DMS153 (cell line): ENCODE measurements around the gene CENPM.

Experiments
- DNase-seq: peaks from one replicate; lab custom pipeline; 2025; lab: John Stamatoyannopoulos, UW

CENPM gene

GRCh38 chr22:41913040-41913719 lies 33.8 kb downstream of the CENPM start:
- no peak for DNase-seq

- DNase-seq: no peak
These were observed 34.5 kb downstream of the CENPM start for GRCh38 chr22:41912338-41913039.

- DNase-seq: no peak
These were observed 35.8 kb downstream of the CENPM start for GRCh38 chr22:41911001-41911611.

GRCh38 chr22:41910050-41911000 lies 36.6 kb downstream of the CENPM start:
- DNase-seq: no peak

- no peak for DNase-seq
These were observed 37.5 kb downstream of the CENPM start for GRCh38 chr22:41909310-41910049.

GRCh38 chr22:41908411-41909309 lies 38.3 kb downstream of the CENPM start:
- no peak for DNase-seq

- DNase-seq: no peak
These were observed 39.2 kb downstream of the CENPM start for GRCh38 chr22:41907436-41908401.

- DNase-seq: no peak
These were observed 40.1 kb downstream of the CENPM start for GRCh38 chr22:41906822-41907221.

GRCh38 chr22:41905411-41906202 lies 41.3 kb downstream of the CENPM start:
- DNase-seq: no peak

GRCh38 chr22:41904450-41905410 lies 42.2 kb downstream of the CENPM start:
- DNase-seq: no peak

- DNase-seq: no peak
These were observed 44.0 kb downstream of the CENPM start for GRCh38 chr22:41902932-41903421.

GRCh38 chr22:41902016-41902415 lies 44.9 kb downstream of the CENPM start:
- no peak for DNase-seq

GRCh38 chr22:41900652-41901312 lies 46.2 kb downstream of the CENPM start:
- no peak for DNase-seq

GRCh38 chr22:41899992-41900651 lies 46.8 kb downstream of the CENPM start:
- DNase-seq: no peak

GRCh38 chr22:41899110-41899509 lies 47.8 kb downstream of the CENPM start:
- no peak for DNase-seq

- DNase-seq: no peak
These were observed 48.3 kb downstream of the CENPM start for GRCh38 chr22:41898645-41899044.
